Upper lobe of right lung (tissue), 1 donor: ENCODE results near the gene TJP1. TPM values are rescaled to one million over a fixed set of nuclear protein-coding genes. Genes with fewer than 3 reads are reported as not detected.
"Not testable (repeated sequence)": the region's sequence is repeated elsewhere in the genome, so short reads cannot be mapped to it uniquely, and the experiment has no call there.

Source experiments
- ATAC-seq: fragments of 200-7000 bp; cut with Tn5 transposase; one replicate; pipeline ENCODE4 v1.9.1; 2020; ENCODE audit warnings: mild to moderate bottlenecking, moderate library complexity
- DNase-seq: peaks from one replicate; pipeline ENCODE4 v3.0.0-alpha.2; 2020
- H3K27ac ChIP-seq: fragments of 200-600 bp; one replicate; pipeline ENCODE4 v1.8.0; 2022
- H3K27me3 ChIP-seq: fragments of 200-600 bp; one replicate; pipeline ENCODE4 v1.8.0; 2022; ENCODE audit warnings: mild to moderate bottlenecking
- H3K36me3 ChIP-seq: fragments of 200-600 bp; one replicate; pipeline ENCODE4 v1.8.0; 2022
- H3K4me1 ChIP-seq: fragments of 200-600 bp; one replicate; pipeline ENCODE4 v1.8.0; 2022
- H3K4me3 ChIP-seq: fragments of 200-600 bp; one replicate; pipeline ENCODE4 v1.8.0; 2022; ENCODE audit warnings: mild to moderate bottlenecking
- H3K9me3 ChIP-seq: fragments of 200-600 bp; one replicate; pipeline ENCODE4 v1.8.0; 2022
- CTCF ChIP-seq: fragments of 200-600 bp; IDR thresholded peaks from one replicate; pipeline ENCODE4 v1.8.0; 2022; ENCODE audit warnings: antibody characterized with exemption
- intact Hi-C: fragments of 100-400 bp; cut with DNase I; formaldehyde crosslinking; loops from one replicate; pipeline ENCODE4 v1.11.0; 2022
- total RNA-seq: library from RNA; stranded (reverse); fragmentation: NEBNext Ultra II Directional; extraction: Animal tissue kit (Norgen Biotek cat#: 25700); gene quantifications from one replicate; pipeline ENCODE4 v1.2.1, GENCODE V29; 2021
- donor health status: DM: no; HTN: yes; CAD: no; lungs with severe emphysema.

Gene TJP1
- total RNA-seq, 1 donor from 2014 or later, result 147 TPM

DNA sequence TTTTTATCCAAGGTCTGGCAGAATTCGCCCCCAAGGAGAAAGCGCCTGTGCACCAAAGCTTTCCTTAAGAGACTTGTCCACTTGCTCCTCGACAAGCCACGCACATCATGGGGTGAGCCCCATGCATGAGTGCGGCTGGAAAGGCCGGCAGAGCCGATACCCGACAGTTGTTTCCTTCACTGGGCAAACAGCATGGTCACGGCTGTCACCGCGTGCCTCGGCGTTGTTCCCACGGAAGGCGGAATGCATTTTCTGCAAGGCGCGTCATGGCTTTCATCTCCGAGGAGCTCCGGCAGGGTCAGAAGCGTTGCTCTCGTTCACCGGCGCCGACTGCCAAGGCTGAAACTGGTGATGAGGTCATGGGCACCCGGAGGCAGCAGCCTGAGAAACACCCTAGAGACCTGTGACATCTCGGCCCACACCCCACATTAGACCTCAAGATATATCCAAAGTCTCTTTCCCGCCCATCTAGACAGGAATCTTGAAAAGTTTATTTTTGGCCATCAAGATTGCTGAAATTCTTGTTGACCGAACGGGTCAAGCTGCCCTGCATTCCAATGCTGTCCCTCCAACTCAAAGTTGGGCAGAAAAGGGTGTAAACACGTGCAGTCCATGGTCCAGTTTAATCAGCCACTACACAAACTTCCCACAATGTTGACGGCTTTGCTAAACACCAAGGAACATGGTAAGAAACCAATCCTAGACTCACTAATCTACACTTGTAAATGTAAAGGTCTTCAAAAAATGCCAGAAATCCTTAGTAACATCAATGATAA lies 604 bp upstream of the TJP1 start:
- intact Hi-C loops, result no loop called here
- ATAC-seq (peak; percentile 50), DNase-seq (peak; percentile 84)
- no peaks in the 10 kb centered on the region for H3K36me3 ChIP-seq
- H3K9me3 ChIP-seq, result no peaks in the 10 kb centered on the region
- TF ChIP-seq CTCF, result no peak
- peaks cover 13% of the 10 kb centered on the region for H3K4me1 ChIP-seq
- H3K4me3 ChIP-seq, result peak overlapping the region; percentile 65
- no peaks in the 10 kb centered on the region for H3K27me3 ChIP-seq
- peak overlapping the region; percentile 92 for H3K27ac ChIP-seq

DNA sequence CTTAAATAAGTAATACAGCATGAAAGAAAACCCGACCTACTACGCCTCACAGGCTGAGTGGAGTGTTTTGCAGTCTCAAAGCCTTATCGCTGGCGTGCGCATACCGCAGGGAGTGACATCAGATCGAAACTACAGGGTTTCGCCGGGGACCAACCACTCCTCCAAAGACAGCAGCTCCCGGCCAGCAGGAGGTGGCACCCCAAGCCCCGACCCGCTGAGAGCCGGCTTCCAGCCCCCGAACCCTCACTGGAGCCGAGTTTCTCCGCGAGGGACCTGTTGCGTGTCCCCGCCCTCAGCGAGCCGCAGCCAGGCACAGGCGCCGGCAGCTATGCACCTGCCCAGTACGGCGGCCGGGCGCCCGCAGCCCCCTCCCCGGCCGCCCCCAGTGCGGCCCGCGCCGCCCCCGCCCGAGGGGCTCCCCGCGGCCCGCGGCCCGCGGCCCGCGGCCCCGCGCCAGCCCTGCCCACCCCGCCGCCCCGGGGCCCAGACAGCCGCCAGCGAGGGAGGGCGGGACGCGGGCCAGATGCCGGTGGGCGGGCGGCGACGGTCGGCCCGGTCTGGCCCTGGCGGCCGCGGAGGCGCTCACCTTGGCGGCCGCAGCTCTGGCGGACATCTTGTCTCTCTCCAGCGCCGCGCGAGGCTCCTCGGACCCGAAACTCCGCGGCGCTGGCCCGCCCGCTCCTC lies 710 bp downstream of the TJP1 start:
- Histone ChIP-seq H3K36me3 (no peaks in the 10 kb centered on the region), H3K27me3 (no peaks in the 10 kb centered on the region), H3K4me3 (peak overlapping the region; percentile 65), H3K9me3 (no peaks in the 10 kb centered on the region), H3K4me1 (peaks cover 13% of the 10 kb centered on the region), H3K27ac (peak overlapping the region; percentile 92)
- DNase-seq (peak; percentile 85), ATAC-seq (peak; percentile 82)
- TF ChIP-seq CTCF, result no peak
- intact Hi-C loops, result no loop called here

DNA sequence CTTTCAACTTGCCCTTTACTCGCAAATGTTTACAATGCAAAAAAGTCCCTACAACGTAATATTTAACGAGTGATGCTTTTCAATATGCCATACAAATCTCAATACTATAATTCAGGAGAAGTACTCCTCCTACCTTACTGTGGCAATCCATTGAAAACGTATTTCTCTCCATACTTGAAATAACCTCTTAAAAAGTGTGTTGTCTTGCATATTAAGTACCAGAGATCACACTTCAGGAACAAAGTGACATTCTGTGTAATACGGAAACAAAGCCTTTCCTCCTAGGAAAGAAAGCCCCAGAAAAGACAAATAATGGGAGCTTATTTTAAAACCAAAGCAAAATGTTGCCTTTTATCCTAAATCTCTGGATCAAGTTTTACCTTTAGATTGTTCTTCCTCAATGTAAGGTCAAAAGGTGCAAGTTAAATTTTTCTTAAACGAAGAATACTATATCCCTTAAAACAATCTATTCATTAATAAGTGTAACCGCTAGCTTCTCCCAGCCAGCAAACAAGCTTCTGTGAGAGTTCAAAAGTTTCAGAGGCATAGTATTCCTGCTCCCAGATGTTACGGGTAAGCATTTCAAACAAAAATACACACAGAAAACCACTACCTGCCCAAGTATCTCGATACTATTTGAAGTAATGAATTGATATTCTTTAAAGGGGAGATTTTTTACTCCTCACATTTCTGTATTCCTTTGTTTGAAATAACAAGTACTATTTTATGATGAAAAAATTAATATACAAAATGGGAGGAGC lies 1.7 kb downstream of the TJP1 start:
- intact Hi-C loops, result no loop called here
- Histone ChIP-seq H3K27ac (peak overlapping the region; percentile 92), H3K4me3 (peak overlapping the region; percentile 65), H3K4me1 (peaks cover 16% of the 10 kb centered on the region), H3K9me3 (no peaks in the 10 kb centered on the region), H3K36me3 (no peaks in the 10 kb centered on the region), H3K27me3 (no peaks in the 10 kb centered on the region)
- DNase-seq (no peak), ATAC-seq (no peak)
- no peak for TF ChIP-seq CTCF

DNA sequence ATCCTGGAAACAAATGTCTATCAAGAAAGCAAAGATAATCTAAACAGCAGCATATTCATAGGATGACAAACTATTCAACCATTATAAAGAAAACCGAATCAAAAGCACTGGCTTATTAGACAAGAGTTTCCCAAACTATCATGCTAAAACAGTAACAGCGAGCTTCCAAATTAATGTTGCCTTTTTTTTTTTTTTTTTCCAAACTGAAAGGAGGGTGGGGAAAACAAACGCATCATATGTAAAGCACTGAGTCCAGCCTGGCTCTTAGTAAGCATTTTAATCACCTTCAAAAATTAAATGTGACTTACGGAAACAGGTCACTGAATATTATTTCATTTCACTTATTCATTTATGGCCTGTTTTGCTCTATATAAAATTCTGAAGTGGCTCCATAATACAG lies 2.3 kb downstream of the TJP1 start:
- intact Hi-C loops, result loop anchor here (10.0 kb wide), 1 partner anchor 65 kb away; no protein-coding TSS in a partner anchor
- ATAC-seq, result no peak
- Histone ChIP-seq H3K36me3 (no peaks in the 10 kb centered on the region), H3K4me3 (peak overlapping the region; percentile 65), H3K27me3 (no peaks in the 10 kb centered on the region), H3K9me3 (no peaks in the 10 kb centered on the region), H3K27ac (peak overlapping the region; percentile 92), H3K4me1 (peaks cover 22% of the 10 kb centered on the region)
- DNase-seq, result no peak
- TF ChIP-seq CTCF, result no peak

- ATAC-seq, result no peak
- no peak for DNase-seq
- Histone ChIP-seq H3K27ac (no peak overlapping the region), H3K36me3 (no peaks in the 10 kb centered on the region), H3K4me1 (peaks cover 30% of the 10 kb centered on the region), H3K4me3 (peak overlapping the region; percentile 65), H3K9me3 (no peaks in the 10 kb centered on the region), H3K27me3 (no peaks in the 10 kb centered on the region)
- no peak for TF ChIP-seq CTCF
- intact Hi-C loops, result loop anchor here (10.0 kb wide), 1 partner anchor 63 kb away; no protein-coding TSS in a partner anchor
Measured at GRCh38 chr15:29818141-29818540, 4.1 kb downstream of the TJP1 start.

- not testable (repeated sequence) for DNase-seq, H3K9me3 ChIP-seq, H3K36me3 ChIP-seq, H3K27me3 ChIP-seq, ATAC-seq, H3K4me3 ChIP-seq, H3K27ac ChIP-seq
- intact Hi-C loops, result loop anchor here (10.0 kb wide), 1 partner anchor 63 kb away; no protein-coding TSS in a partner anchor
- peaks cover 34% of the 10 kb centered on the region for H3K4me1 ChIP-seq
Measured at GRCh38 chr15:29817455-29817854, 4.8 kb downstream of the TJP1 start.
